ENCODE data around the gene LOXHD1. TPM values are rescaled to one million over a fixed set of nuclear protein-coding genes. Genes with fewer than 3 reads are reported as not detected.

The LOXHD1 gene
- total RNA-seq, 3 donors from 2014 or later (not counting 1 experiment from before 2014, with no cell fraction given): 0.11 to 0.48 (median 0.14) TPM

- Mint-ChIP-seq H3K9me3 (no peaks in the 10 kb centered on the region), H3K4me1 (no peaks in the 10 kb centered on the region), H3K4me3 (no peak overlapping the region), H3K27me3 (ENCODE audit: low read depth in 2 of 2) (peaks cover 2 to 12% of the 10 kb centered on the region in 2 donors), H3K27ac (no peak overlapping the region), H3K36me3 (no peaks in the 10 kb centered on the region)
- Histone ChIP-seq H3K27me3 (ENCODE audit: control insufficient read depth, insufficient read depth, low read length) (no peaks in the 10 kb centered on the region), H3K4me1 (ENCODE audit: control insufficient read depth, insufficient read depth, low read length) (no peaks in the 10 kb centered on the region), H3K27ac (ENCODE audit: low read length) (no peak overlapping the region), H3K9me3 (ENCODE audit: control insufficient read depth, insufficient read depth, low read length) (no peaks in the 10 kb centered on the region), H3K36me3 (ENCODE audit: control insufficient read depth, insufficient read depth, low read length) (no peaks in the 10 kb centered on the region), H3K4me3 (ENCODE audit: low read length) (no peak overlapping the region)
- ATAC-seq (no peak), DNase-seq (no peak)
- no peak for TF ChIP-seq CTCF (IDR thresholded peaks at IDR 0.05)
- intact Hi-C loops (cut with micrococcal nuclease): no loop called here
- WGBS (ENCODE audit: insufficient coverage): 81% methylated on average over 8 of the region's 9 CpGs
Observed at GRCh38 chr18:46660957-46661749, 4.1 kb upstream of the LOXHD1 start.

- H3K9me3 Mint-ChIP-seq: no peaks in the 10 kb centered on the region
- H3K4me1 ChIP-seq (ENCODE audit: control insufficient read depth, insufficient read depth, low read length): no peaks in the 10 kb centered on the region
- DNase-seq (no peak), ATAC-seq (no peak)
- no peak overlapping the region for H3K4me3 Mint-ChIP-seq
- no peak overlapping the region for H3K27ac ChIP-seq (ENCODE audit: low read length)
- H3K4me1 Mint-ChIP-seq: no peaks in the 10 kb centered on the region
- H3K27me3 ChIP-seq (ENCODE audit: control insufficient read depth, insufficient read depth, low read length): no peaks in the 10 kb centered on the region
- 93% methylated on average over 3 of the region's 3 CpGs for WGBS (ENCODE audit: insufficient coverage)
- TF ChIP-seq CTCF (IDR thresholded peaks at IDR 0.05): no peak
- no peak overlapping the region for H3K4me3 ChIP-seq (ENCODE audit: low read length)
- H3K27ac Mint-ChIP-seq: no peak overlapping the region
- H3K27me3 Mint-ChIP-seq (ENCODE audit: low read depth in 2 of 2): peaks cover 5 to 12% of the 10 kb centered on the region in 2 donors
- intact Hi-C loops (cut with micrococcal nuclease): loop anchor here (5.0 kb wide), 1 partner anchor 177 kb away; no protein-coding TSS in a partner anchor
- H3K9me3 ChIP-seq (ENCODE audit: control insufficient read depth, insufficient read depth, low read length): no peaks in the 10 kb centered on the region
- H3K36me3 ChIP-seq (ENCODE audit: control insufficient read depth, insufficient read depth, low read length): no peaks in the 10 kb centered on the region
- no peaks in the 10 kb centered on the region for H3K36me3 Mint-ChIP-seq
Observed at GRCh38 chr18:46659484-46659883, 2.5 kb upstream of the LOXHD1 start.

- Mint-ChIP-seq H3K4me3 (no peak overlapping the region), H3K27ac (no peak overlapping the region), H3K27me3 (ENCODE audit: low read depth in 2 of 2) (peaks cover 0 to 3% of the 10 kb centered on the region in 2 donors), H3K36me3 (no peaks in the 10 kb centered on the region), H3K9me3 (no peaks in the 10 kb centered on the region), H3K4me1 (no peaks in the 10 kb centered on the region)
- Histone ChIP-seq H3K9me3 (ENCODE audit: control insufficient read depth, insufficient read depth, low read length) (no peaks in the 10 kb centered on the region), H3K36me3 (ENCODE audit: control insufficient read depth, insufficient read depth, low read length) (no peaks in the 10 kb centered on the region), H3K27ac (ENCODE audit: low read length) (no peak overlapping the region), H3K4me3 (ENCODE audit: low read length) (no peak overlapping the region), H3K27me3 (ENCODE audit: control insufficient read depth, insufficient read depth, low read length) (no peaks in the 10 kb centered on the region), H3K4me1 (ENCODE audit: control insufficient read depth, insufficient read depth, low read length) (no peaks in the 10 kb centered on the region)
- no peak for ATAC-seq
- no peak for DNase-seq
- TF ChIP-seq CTCF (IDR thresholded peaks at IDR 0.05): no peak
- intact Hi-C loops (cut with micrococcal nuclease): loop anchor here (5.0 kb wide), 1 partner anchor 174 kb away; no protein-coding TSS in a partner anchor
- 93% methylated on average over 27 of the region's 27 CpGs for WGBS (ENCODE audit: insufficient coverage)
Observed at GRCh38 chr18:46656326-46657114, 500 bp downstream of the LOXHD1 start.
